Mesendoderm (in vitro differentiated cells): ENCODE data around the gene PDPN.
A peak's percentile ranks its signal among the peaks of the same experiment; 100 is the strongest.

Source experiments
- DNase-seq: peaks from one replicate; pipeline ENCODE4 v3.0.0; 2013
- H2AK5ac ChIP-seq: 2 replicates; pipeline ENCODE4 v1.6.1; 2013; ENCODE audit warnings: low read length, inconsistent platforms
- H2BK120ac ChIP-seq: 2 replicates; pipeline ENCODE4 v1.6.1; 2013; ENCODE audit warnings: low read depth, mild to moderate bottlenecking, low read length, moderate library complexity, mixed read lengths
- H2BK15ac ChIP-seq: replicated peaks from 2 replicates; pipeline ENCODE4 v1.6.1; 2013; ENCODE audit warnings: low read depth, mild to moderate bottlenecking, moderate library complexity
- H2BK5ac ChIP-seq: 2 replicates; pipeline ENCODE4 v1.6.1; 2013; ENCODE audit warnings: low read length, inconsistent platforms
- H3K18ac ChIP-seq: 2 replicates; pipeline ENCODE4 v1.6.1; 2013; ENCODE audit warnings: mild to moderate bottlenecking, low read length, mixed read lengths
- H3K23ac ChIP-seq: one replicate; pipeline ENCODE4 v1.6.1; 2013; ENCODE audit warnings: low read length
- H3K27ac ChIP-seq: 2 replicates; pipeline ENCODE4 v1.5.1; 2013; ENCODE audit warnings: low read depth, mild to moderate bottlenecking, inconsistent platforms, low read length, moderate library complexity
- H3K27me3 ChIP-seq: 2 replicates; pipeline ENCODE4 v1.6.1; 2013; ENCODE audit warnings: low read length, control low read depth, mild to moderate bottlenecking, inconsistent platforms; ENCODE audit not compliant: insufficient read depth, poor library complexity
- H3K36me3 ChIP-seq: 2 replicates; pipeline ENCODE4 v1.6.1; 2013; ENCODE audit warnings: low read length, inconsistent platforms; ENCODE audit not compliant: control insufficient read depth, insufficient read depth
- H3K4ac ChIP-seq: one replicate; pipeline ENCODE4 v1.6.1; 2013; ENCODE audit warnings: low read depth, mild to moderate bottlenecking, low read length, moderate library complexity
- H3K4me1 ChIP-seq: 2 replicates; pipeline ENCODE4 v1.6.1; 2013; ENCODE audit warnings: low read depth, low read length, inconsistent platforms; ENCODE audit not compliant: control insufficient read depth
- H3K4me2 ChIP-seq: 2 replicates; pipeline ENCODE4 v1.6.1; 2013; ENCODE audit warnings: low read length
- H3K4me3 ChIP-seq: 2 replicates; pipeline ENCODE4 v1.5.1; 2013; ENCODE audit warnings: mild to moderate bottlenecking, low read length
- H3K56ac ChIP-seq: one replicate; pipeline ENCODE4 v1.6.1; 2013; ENCODE audit warnings: low read length
- H3K79me1 ChIP-seq: 2 replicates; pipeline ENCODE4 v1.6.1; 2013; ENCODE audit warnings: low read length, inconsistent platforms
- H3K79me2 ChIP-seq: 2 replicates; pipeline ENCODE4 v1.6.1; 2013; ENCODE audit warnings: mild to moderate bottlenecking, low read length; ENCODE audit not compliant: control insufficient read depth, insufficient read depth
- H3K9ac ChIP-seq: 2 replicates; pipeline ENCODE4 v1.6.1; 2013; ENCODE audit warnings: low read length, inconsistent platforms
- H4K5ac ChIP-seq: one replicate; pipeline ENCODE4 v1.6.1; 2013; ENCODE audit warnings: low read length
- H4K8ac ChIP-seq: one replicate; pipeline ENCODE4 v1.6.1; 2013; ENCODE audit warnings: low read depth, mild to moderate bottlenecking, control low read depth, low read length, moderate library complexity
- WGBS: extraction: QIAGEN DNeasy Blood & Tissue Kit; methylation state at CpG from one replicate; pipeline ENCODE4 v1.1.7; 2013; ENCODE audit warnings: low lambda C conversion rate, missing lambda C conversion rate; ENCODE audit not compliant: insufficient coverage; ENCODE audit errors: extremely low coverage; 5-methylcytosine and 5-hydroxymethylcytosine counted together

Gene PDPN

DNA sequence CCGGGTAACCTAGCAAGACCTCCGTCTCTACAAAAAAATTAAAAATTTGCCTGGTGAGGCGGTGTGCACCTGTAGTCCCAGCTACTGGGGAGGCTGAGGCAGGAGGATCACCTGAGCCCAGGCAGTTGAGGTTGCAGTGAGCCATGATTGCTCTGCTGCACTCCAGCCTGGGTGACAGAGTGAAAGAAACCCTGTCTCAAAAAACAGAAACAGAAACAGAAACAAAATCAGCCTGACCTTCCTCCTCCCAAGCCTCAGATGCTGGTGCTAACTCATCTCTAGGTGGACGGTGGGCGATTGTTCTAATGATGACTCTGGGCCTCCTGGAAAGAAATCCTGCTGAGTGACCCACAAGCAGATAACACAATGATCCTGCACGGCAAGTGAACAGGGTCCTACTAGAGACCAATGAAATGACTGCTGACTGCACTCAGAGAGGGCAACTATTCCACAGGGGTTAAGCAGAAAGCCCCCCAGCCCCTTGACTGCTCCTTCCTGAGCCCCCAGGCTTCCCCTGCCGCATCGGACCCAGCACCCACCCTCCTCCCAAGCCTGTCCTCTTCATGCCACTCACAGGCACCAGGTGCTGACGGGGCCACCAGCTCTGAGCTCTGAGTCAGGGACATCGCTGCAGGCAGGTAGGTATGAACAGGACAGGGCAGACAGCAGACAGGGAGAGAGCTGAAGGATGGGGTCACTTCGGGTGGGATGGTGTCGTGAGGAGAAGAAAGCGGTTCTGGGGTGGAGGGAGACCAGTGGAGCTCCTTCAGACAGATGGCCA lies 42.0 kb upstream of the PDPN start:
- H3K36me3 ChIP-seq: no peaks in the 10 kb centered on the region
- H3K9ac ChIP-seq: no peak overlapping the region
- H3K23ac ChIP-seq: no peak overlapping the region

DNA sequence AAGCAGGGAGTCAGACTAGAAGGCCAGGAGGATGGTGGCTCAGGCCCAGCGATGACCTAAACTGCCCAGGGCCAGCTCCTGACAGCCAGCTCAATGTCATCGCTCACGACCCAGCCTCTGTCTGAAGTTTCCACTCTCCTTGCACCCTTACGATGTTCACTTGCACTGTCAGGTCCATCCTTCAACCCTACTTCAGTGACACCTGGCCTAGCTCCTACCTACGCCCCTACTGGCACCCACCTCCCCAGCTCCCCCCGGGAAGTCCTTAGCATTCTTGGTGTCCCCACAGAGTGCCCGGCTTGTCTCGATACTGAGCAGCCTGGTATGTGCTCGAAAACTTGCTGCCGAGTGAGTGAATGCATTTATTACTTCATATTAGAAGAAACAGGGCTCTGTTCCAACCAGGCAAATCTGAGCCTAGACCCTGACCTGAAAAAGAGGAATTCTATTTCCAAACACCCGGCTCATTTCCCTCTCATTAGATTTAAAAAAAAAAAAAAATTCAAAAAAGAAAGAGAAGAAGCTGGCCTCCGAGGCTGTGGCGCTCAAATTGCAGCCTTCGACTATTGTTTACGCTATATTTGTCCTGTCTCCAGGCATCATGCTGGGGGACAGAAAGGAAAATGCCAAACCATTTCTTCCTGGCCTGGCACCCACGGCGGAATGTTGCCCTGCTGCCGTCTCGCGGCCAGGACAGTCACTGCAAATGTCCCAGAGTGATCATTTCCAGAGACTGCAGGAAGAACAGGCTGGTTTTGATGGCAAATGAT lies 40.0 kb upstream of the PDPN start:
- no peak overlapping the region for H3K56ac ChIP-seq
- H2BK120ac ChIP-seq: no peak overlapping the region
- H3K9ac ChIP-seq: no peak overlapping the region
- no peak overlapping the region for H4K5ac ChIP-seq
- H4K8ac ChIP-seq: no peak overlapping the region
- no peaks in the 10 kb centered on the region for H3K4me1 ChIP-seq
- no peak overlapping the region for H2AK5ac ChIP-seq
- H3K18ac ChIP-seq: no peak overlapping the region
- no peaks in the 10 kb centered on the region for H3K27me3 ChIP-seq
- no peaks in the 10 kb centered on the region for H3K79me1 ChIP-seq
- no peak overlapping the region for H2BK15ac ChIP-seq
- DNase-seq: peak; percentile 30
- H3K4me2 ChIP-seq: no peak overlapping the region
- H3K23ac ChIP-seq: no peak overlapping the region
- no peak overlapping the region for H3K4ac ChIP-seq
- H3K27ac ChIP-seq: no peak overlapping the region
- H3K79me2 ChIP-seq: no peaks in the 10 kb centered on the region
- WGBS: no CpG with 5 or more reads among the region's 20 CpGs
- H3K36me3 ChIP-seq: no peaks in the 10 kb centered on the region
- H3K4me3 ChIP-seq: no peak overlapping the region
- no peak overlapping the region for H2BK5ac ChIP-seq

More for the DNA sequence above, 42.0 kb upstream of the PDPN start:
- H3K18ac ChIP-seq: no peak overlapping the region
- no peak overlapping the region for H3K4ac ChIP-seq
- no peak for DNase-seq
- WGBS: no CpG with 5 or more reads among the region's 13 CpGs
- H3K56ac ChIP-seq: no peak overlapping the region
- H2AK5ac ChIP-seq: no peak overlapping the region
- H3K4me1 ChIP-seq: no peaks in the 10 kb centered on the region
- no peak overlapping the region for H3K4me2 ChIP-seq
- H2BK5ac ChIP-seq: no peak overlapping the region
- no peak overlapping the region for H2BK120ac ChIP-seq
- no peak overlapping the region for H3K27ac ChIP-seq
- H2BK15ac ChIP-seq: no peak overlapping the region
- H3K4me3 ChIP-seq: no peak overlapping the region
- no peak overlapping the region for H4K5ac ChIP-seq
- no peak overlapping the region for H4K8ac ChIP-seq
- H3K79me1 ChIP-seq: no peaks in the 10 kb centered on the region
- H3K79me2 ChIP-seq: no peaks in the 10 kb centered on the region
- H3K27me3 ChIP-seq: no peaks in the 10 kb centered on the region

DNA sequence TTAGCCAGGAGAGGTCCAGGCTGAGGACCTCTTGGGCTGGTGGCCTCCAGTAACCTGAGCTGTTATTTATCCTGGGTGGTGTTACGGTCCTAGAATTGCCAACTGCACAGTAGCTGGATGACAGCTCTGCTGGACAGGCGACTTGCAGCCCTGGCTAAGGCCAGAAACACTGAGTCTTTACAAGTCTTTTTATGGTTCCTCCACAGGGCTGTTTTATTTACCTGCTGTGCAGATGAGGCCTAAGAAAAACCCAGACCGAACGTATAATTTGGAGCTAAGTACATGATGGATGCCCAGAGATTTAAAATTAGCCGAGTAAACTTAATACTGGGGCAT lies 39.4 kb upstream of the PDPN start:
- Histone ChIP-seq H3K79me2 (no peaks in the 10 kb centered on the region), H2AK5ac (no peak overlapping the region)
- WGBS: no CpG with 5 or more reads among the region's 5 CpGs

GRCh38 chr1:13546791-13547190 lies 36.8 kb upstream of the PDPN start:
- Histone ChIP-seq H3K56ac (no peak overlapping the region), H3K36me3 (no peaks in the 10 kb centered on the region), H3K79me2 (no peaks in the 10 kb centered on the region), H2AK5ac (no peak overlapping the region), H3K4ac (no peak overlapping the region), H2BK5ac (no peak overlapping the region), H3K18ac (no peak overlapping the region), H4K8ac (no peak overlapping the region), H3K4me3 (no peak overlapping the region), H3K4me1 (no peaks in the 10 kb centered on the region), H2BK120ac (no peak overlapping the region), H3K27ac (no peak overlapping the region), H3K79me1 (no peaks in the 10 kb centered on the region), H4K5ac (no peak overlapping the region), H3K4me2 (no peak overlapping the region), H2BK15ac (no peak overlapping the region), H3K23ac (no peak overlapping the region), H3K9ac (no peak overlapping the region), H3K27me3 (no peaks in the 10 kb centered on the region)
- no CpG with 5 or more reads among the region's 3 CpGs for WGBS
- no peak for DNase-seq

More for the DNA sequence above, 39.4 kb upstream of the PDPN start:
- Histone ChIP-seq H3K4me1 (no peaks in the 10 kb centered on the region), H3K4ac (no peak overlapping the region), H4K5ac (no peak overlapping the region), H3K56ac (no peak overlapping the region), H3K27me3 (no peaks in the 10 kb centered on the region), H3K18ac (no peak overlapping the region), H3K9ac (no peak overlapping the region), H3K79me1 (no peaks in the 10 kb centered on the region), H3K4me2 (no peak overlapping the region), H3K23ac (no peak overlapping the region), H3K4me3 (no peak overlapping the region), H2BK5ac (no peak overlapping the region), H3K27ac (no peak overlapping the region), H2BK15ac (no peak overlapping the region), H3K36me3 (no peaks in the 10 kb centered on the region), H2BK120ac (no peak overlapping the region), H4K8ac (no peak overlapping the region)
- DNase-seq: no peak

DNA sequence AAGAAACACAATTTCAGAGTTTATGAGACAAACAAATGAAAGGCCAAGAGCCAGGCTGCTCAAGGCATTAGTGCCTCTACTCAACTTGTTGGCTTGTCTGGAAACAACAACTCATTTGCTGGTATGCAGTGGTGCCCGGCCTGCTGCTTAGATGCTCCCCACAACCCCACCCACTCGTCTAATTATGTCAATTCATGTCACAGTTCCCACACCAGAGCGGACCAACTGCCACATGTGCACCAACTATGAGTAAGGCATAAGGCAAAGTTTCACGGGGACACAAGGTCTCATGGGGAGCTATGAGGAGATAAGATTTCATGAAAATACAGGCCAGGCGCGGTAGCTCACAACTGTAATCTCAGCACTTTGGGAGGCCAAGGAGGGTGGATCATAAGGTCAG lies 35.4 kb upstream of the PDPN start:
- WGBS: no CpG with 5 or more reads among the region's 6 CpGs
- Histone ChIP-seq H2AK5ac (no peak overlapping the region), H3K27me3 (no peaks in the 10 kb centered on the region), H4K5ac (no peak overlapping the region), H3K79me2 (no peaks in the 10 kb centered on the region), H2BK5ac (no peak overlapping the region), H3K4me2 (no peak overlapping the region), H2BK120ac (no peak overlapping the region), H3K4ac (no peak overlapping the region), H3K27ac (no peak overlapping the region), H3K4me1 (no peaks in the 10 kb centered on the region), H3K56ac (no peak overlapping the region), H3K36me3 (no peaks in the 10 kb centered on the region), H3K23ac (no peak overlapping the region), H2BK15ac (no peak overlapping the region), H3K79me1 (no peaks in the 10 kb centered on the region), H3K18ac (no peak overlapping the region), H3K9ac (no peak overlapping the region), H4K8ac (no peak overlapping the region), H3K4me3 (no peak overlapping the region)
- DNase-seq: no peak
